K562 (cell line): ENCODE data around the gene INSR. TPM values are rescaled to one million over a fixed set of nuclear protein-coding genes. Genes with fewer than 3 reads are reported as not detected.

ENCODE experiments used
- EHMT2 ChIP-seq: fragments of 450-650 bp; IDR thresholded peaks from 2 replicates; pipeline ENCODE4 v1.6.1; 2018; ENCODE audit warnings: antibody characterized with exemption
- HOMEZ ChIP-seq: fragments of 250-450 bp; sonication (Bioruptor Pico); IDR thresholded peaks from 2 replicates; pipeline ENCODE4 v1.4.0; 2020; ENCODE audit warnings: mild to moderate bottlenecking, moderate library complexity
- KDM5B ChIP-seq: fragments of 200-600 bp; sonication (generic); IDR thresholded peaks from 2 replicates; pipeline ENCODE4 v1.6.1; 2012; ENCODE audit warnings: low read depth, mild to moderate bottlenecking, moderate library complexity, low read length, control low read depth, inconsistent platforms; ENCODE audit not compliant: insufficient replicate concordance
- MEF2A ChIP-seq: IDR thresholded peaks from 2 replicates; pipeline ENCODE4 v1.6.1; 2011; ENCODE audit warnings: low read depth, mild to moderate bottlenecking, low read length, moderate library complexity; ENCODE audit not compliant: control insufficient read depth
- MGA ChIP-seq: fragments of 450-650 bp; IDR thresholded peaks from 2 replicates; pipeline ENCODE4 v1.6.1; 2016; ENCODE audit warnings: mild to moderate bottlenecking, moderate library complexity
- MIER1 ChIP-seq: fragments of 450-650 bp; IDR thresholded peaks from 2 replicates; pipeline ENCODE4 v1.6.1; 2016; ENCODE audit warnings: antibody characterized with exemption, mild to moderate bottlenecking, low read depth
- NFE2 ChIP-seq: IDR thresholded peaks from 2 replicates; pipeline ENCODE4 v1.6.1; 2014; ENCODE audit warnings: antibody characterized with exemption, low read depth
- NKRF ChIP-seq: fragments of 450-650 bp; IDR thresholded peaks from 2 replicates; pipeline ENCODE4 v1.6.1; 2016; ENCODE audit warnings: borderline replicate concordance
- POLR2AphosphoS5 ChIP-seq: IDR thresholded peaks from 2 replicates; pipeline ENCODE4 v1.6.1; 2011; ENCODE audit warnings: mild to moderate bottlenecking, low read depth, low read length, moderate library complexity; ENCODE audit not compliant: control insufficient read depth, insufficient read depth
- ZNF316 ChIP-seq: fragments of 450-650 bp; IDR thresholded peaks from 2 replicates; pipeline ENCODE4 v1.6.1; 2016
- polyA plus RNA-seq, 8 experiments: library from polyadenylated mRNA; depleted of rRNA in 4 of 8; stranded (reverse) in 5 of 8; unstranded in 3 of 8; fragments of >200 nt; fragmentation: Nextera tagmentation in 2 of 8; fragmentation: Illumina TruSeq in 1 of 8; extraction: Ambion mirVana in 2 of 8; extraction: Trizol in 1 of 8; gene quantifications; 2 replicates each; pipeline versions ENCODE4 v1.2.1 to v1.2.3, GENCODE V29; 2011 to 2014; ENCODE audit warnings: inconsistent platforms in 1 of 8, missing spikeins in 1 of 8
- total RNA-seq, 7 experiments: library from RNA; depleted of rRNA in 6 of 7; stranded (reverse); fragments of >200 nt in 6 of 7; fragmentation: Illumina TruSeq in 2 of 7; extraction: Trizol in 2 of 7; gene quantifications; 2 replicates each; pipeline versions ENCODE4 v1.2.1 to v1.2.3, GENCODE V29; 2011 to 2021; ENCODE audit warnings: low replicate concordance in 1 of 7

INSR gene
- total and polyA plus RNA-seq, 9 of the 15 experiments (the other 6 are each of a cell fraction or from before 2014, with no cell fraction given): 0.04 to 0.88 (median 0.41) TPM

- TF ChIP-seq MGA (no peak), NFE2 (no peak), ZNF316 (no peak), MEF2A (no peak), KDM5B (no peak), HOMEZ (CRISPR knock-in tag) (no peak), POLR2AphosphoS5 (no peak), MIER1 (peak; percentile 80), EHMT2 (peak; percentile 91), NKRF (no peak)
These were observed 181.0 kb downstream of the INSR start (continued) for GRCh38 chr19:7113233-7113632.
